Hematopoietic multipotent progenitor cell treated with erythropoietin and hydrocortisone succinate and interleukin-3 and kit ligand, for 17 days (in vitro differentiated cells): ENCODE results near the gene FGF8.

Experiments used
- DNase-seq: peaks from one replicate; pipeline ENCODE4 v3.0.0-alpha.2; 2015; ENCODE audit warnings: low spot score

Gene FGF8

DNA sequence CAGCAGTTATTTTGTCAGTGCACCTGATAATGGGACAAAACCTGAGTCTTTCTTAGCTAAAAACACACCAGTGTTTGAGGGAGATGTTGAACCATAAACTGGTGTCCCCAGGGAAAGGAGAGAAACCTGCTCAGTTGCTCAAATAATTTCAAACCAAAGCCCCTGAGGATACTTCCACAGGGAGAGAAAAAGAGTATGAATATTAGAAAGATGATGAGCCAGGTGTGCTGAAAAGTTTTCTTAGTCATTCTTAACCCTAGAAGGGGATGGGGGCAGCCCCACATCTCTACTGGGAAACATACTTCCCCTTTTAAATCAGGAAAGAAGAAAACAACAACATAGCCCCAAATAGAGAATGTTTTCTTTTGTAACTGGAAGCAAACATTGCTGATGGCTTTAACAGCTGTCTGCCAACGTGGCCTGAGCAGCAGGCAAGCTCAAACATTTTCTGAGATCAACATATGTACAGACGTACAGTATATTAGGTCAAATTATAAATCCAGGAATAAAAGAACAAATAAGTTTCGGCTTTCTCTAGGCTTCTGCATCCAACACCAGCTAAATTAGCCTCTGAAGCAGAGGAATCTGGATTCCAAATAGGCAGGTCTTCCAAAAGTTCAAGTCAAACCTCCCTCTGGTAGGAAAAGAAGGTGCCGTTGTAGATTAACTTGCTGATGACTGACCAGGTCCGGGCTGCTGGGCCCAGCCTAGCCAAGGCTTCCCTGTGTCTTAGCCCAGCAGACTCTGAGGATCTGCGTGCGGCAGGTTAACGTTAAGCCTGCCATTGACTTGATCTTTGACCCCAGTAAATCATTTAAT, 50.4 kb downstream of the FGF8 start:
- no peak for DNase-seq

GRCh38 chr10:101724446-101724845, 51.5 kb downstream of the FGF8 start:
- DNase-seq: no peak

GRCh38 chr10:101723176-101723575, 52.7 kb downstream of the FGF8 start:
- DNase-seq: no peak

DNA sequence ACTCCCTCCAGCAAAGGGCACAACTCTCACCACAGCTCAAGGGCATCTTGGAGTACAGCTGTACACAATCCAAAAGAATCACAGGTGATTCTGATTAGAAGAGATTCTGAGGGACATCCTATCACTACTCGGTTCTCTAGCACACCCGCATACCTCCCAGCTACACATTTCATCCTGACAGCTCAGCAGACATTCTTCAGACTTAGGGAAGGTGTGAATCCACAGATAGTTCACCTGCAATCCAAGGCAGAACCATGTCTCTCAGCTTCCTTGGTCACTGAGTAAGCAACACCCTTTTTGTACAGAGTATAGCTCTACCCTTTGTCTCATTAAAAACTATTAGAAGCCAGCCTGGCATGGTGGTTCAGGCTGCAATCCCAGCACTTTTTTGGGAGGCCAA, 54.1 kb downstream of the FGF8 start:
- no peak for DNase-seq

GRCh38 chr10:101720606-101721230, 55.2 kb downstream of the FGF8 start:
- no peak for DNase-seq
